Panc1 (cell line): Measurements from ENCODE around the gene CLMN. TPM values are rescaled to one million over a fixed set of nuclear protein-coding genes. Genes with fewer than 3 reads are reported as not detected.

ENCODE experiments used
- ATAC-seq: fragments of 200-7000 bp; cut with Tn5 transposase; 2 replicates; pipeline ENCODE4 v1.9.1; 2020; ENCODE audit warnings: mild to moderate bottlenecking, moderate library complexity
- BruUV-seq: library from RNA; stranded (reverse); fragments of 400-500 nt; replicated peaks from 2 replicates; lab custom pipeline; 2021; lab: Mats Ljungman, UMichigan
- CTCF ChIA-PET: fragments of 300-600 bp; sonication (Branson Sonifier 250); formaldehyde crosslinking; loops from one replicate; lab custom pipeline; 2022; ENCODE audit warnings: antibody characterized with exemption; lab: Charles Lee
- POLR2A ChIA-PET: fragments of 300-600 bp; sonication (Branson Sonifier 250); formaldehyde crosslinking; loops from one replicate; lab custom pipeline; 2022; ENCODE audit warnings: antibody characterized with exemption; lab: Charles Lee
- DNase-seq: peaks from one replicate; pipeline ENCODE4 v3.0.0-alpha.2; 2010; ENCODE audit warnings: low read depth, low spot score
- H3K27ac ChIP-seq: 2 replicates; pipeline ENCODE4 v1.5.1; 2011; ENCODE audit warnings: mild to moderate bottlenecking, low read length, inconsistent platforms
- H3K27me3 ChIP-seq: fragments of 200-500 bp; sonication (Bioruptor generic); 2 replicates; pipeline ENCODE4 v1.6.0; 2014; ENCODE audit warnings: low read length, inconsistent platforms; ENCODE audit not compliant: control insufficient read depth, insufficient read depth
- H3K36me3 ChIP-seq: fragments of 200-500 bp; sonication (Bioruptor generic); 2 replicates; pipeline ENCODE4 v1.5.1; 2014; ENCODE audit warnings: inconsistent platforms, mild to moderate bottlenecking, low read length, moderate library complexity; ENCODE audit not compliant: control insufficient read depth, insufficient read depth
- H3K4me1 ChIP-seq: 2 replicates; pipeline ENCODE4 v1.5.1; 2011; ENCODE audit warnings: inconsistent platforms, mild to moderate bottlenecking, low read length, moderate library complexity; ENCODE audit not compliant: control insufficient read depth, insufficient read depth
- H3K4me3 ChIP-seq, 2 experiments: 2 replicates each; pipeline ENCODE4 v1.5.1; 2011 to 2012; ENCODE audit warnings: low read depth in 2 of 2, low read length in 2 of 2, mild to moderate bottlenecking in 2 of 2, inconsistent platforms in 1 of 2, moderate library complexity in 1 of 2
- H3K9me3 ChIP-seq: fragments of 200-500 bp; sonication (Bioruptor generic); 2 replicates; pipeline ENCODE4 v1.5.1; 2014; ENCODE audit warnings: low read depth, mild to moderate bottlenecking, inconsistent platforms, low read length, moderate library complexity; ENCODE audit not compliant: control insufficient read depth, insufficient read depth
- CTCF ChIP-seq: fragments of 450-650 bp; IDR thresholded peaks from 2 replicates; pipeline ENCODE4 v1.5.1; 2017; ENCODE audit warnings: mild to moderate bottlenecking
- POLR2AphosphoS5 ChIP-seq: IDR thresholded peaks from 2 replicates; pipeline ENCODE4 v1.6.1; 2012; ENCODE audit warnings: mild to moderate bottlenecking, low read depth, low read length, moderate library complexity
- REST ChIP-seq, 2 experiments: IDR thresholded peaks; 2 replicates each; pipeline ENCODE4 v1.6.1; 2011 to 2012; ENCODE audit warnings: low read depth in 2 of 2, control low read depth in 1 of 2, low read length in 1 of 2, mild to moderate bottlenecking in 1 of 2, moderate library complexity in 1 of 2; ENCODE audit not compliant: insufficient read depth in 1 of 2
- SIN3A ChIP-seq: IDR thresholded peaks from 2 replicates; pipeline ENCODE4 v1.6.1; 2012; ENCODE audit warnings: low read depth, mild to moderate bottlenecking, low read length, moderate library complexity, borderline replicate concordance; ENCODE audit not compliant: insufficient read depth
- TCF7L2 ChIP-seq: IDR thresholded peaks from 2 replicates; pipeline ENCODE4 v1.6.1; 2011; ENCODE audit warnings: mild to moderate bottlenecking, low read depth, low read length, inconsistent platforms
- in situ Hi-C: cut with HindIII; loops from 2 replicates; pipeline ENCODE4 v1.10.0; 2016; ENCODE audit warnings: low sequenced_read_pairs, low pct_unique_long_range_greater_than_20kb
- intact Hi-C: fragments of 100-400 bp; cut with micrococcal nuclease; formaldehyde crosslinking; loops from one replicate; pipeline ENCODE4 v1.10.0; 2022; ENCODE audit not compliant: unreplicated experiment
- total RNA-seq: library from RNA; stranded (reverse); gene quantifications from one replicate; pipeline ENCODE4 v1.2.1, GENCODE V29; 2021; ENCODE audit not compliant: unreplicated experiment

CLMN gene
- total RNA-seq, 1 experiment from 2014 or later, result 34.9 TPM

- TF ChIP-seq REST (IDR thresholded peaks at IDR 0.05; ENCODE audit: insufficient read depth in 1 of 2, low read depth in 2 of 2, low read length in 1 of 2) (no peak), CTCF (no peak), TCF7L2 (no peak), POLR2AphosphoS5 (no peak), SIN3A (no peak)
- BruUV-seq, result no TSS peak
- Histone ChIP-seq H3K27me3 (no peaks in the 10 kb centered on the region), H3K36me3 (no peaks in the 10 kb centered on the region; the same call in 1 of the 2 replicates), H3K9me3 (no peaks in the 10 kb centered on the region), H3K4me3 (no peak overlapping the region), H3K4me1 (no peaks in the 10 kb centered on the region), H3K27ac (no peak overlapping the region)
- ChIA-PET CTCF (no interaction called here), POLR2A (no interaction called here)
- in situ Hi-C loops, result no loop called here
- no peak for ATAC-seq
- DNase-seq, result no peak
- intact Hi-C loops, result no loop called here
Measured at GRCh38 chr14:95190346-95190840, 129.3 kb downstream of the CLMN start.

GRCh38 chr14:95189367-95190132, 130.2 kb downstream of the CLMN start:
- ChIA-PET POLR2A (no interaction called here), CTCF (no interaction called here)
- intact Hi-C loops (no loop called here), in situ Hi-C loops (no loop called here)
- H3K27me3 ChIP-seq, result no peaks in the 10 kb centered on the region
- TF ChIP-seq REST (IDR thresholded peaks at IDR 0.05; ENCODE audit: insufficient read depth in 1 of 2, low read depth in 2 of 2, low read length in 1 of 2) (no peak), SIN3A (no peak), POLR2AphosphoS5 (no peak), TCF7L2 (no peak), CTCF (no peak)
- no peaks in the 10 kb centered on the region for H3K4me1 ChIP-seq
- H3K4me3 ChIP-seq, result no peak overlapping the region
- ATAC-seq (no peak), DNase-seq (no peak)
- BruUV-seq, result no TSS peak
- no peaks in the 10 kb centered on the region for H3K9me3 ChIP-seq
- H3K36me3 ChIP-seq, result no peaks in the 10 kb centered on the region; the same call in 1 of the 2 replicates
- H3K27ac ChIP-seq, result no peak overlapping the region
